ENCODE measurements around the gene SSTR3. TPM values are rescaled to one million over a fixed set of nuclear protein-coding genes. Genes with fewer than 3 reads are reported as not detected.
"Not testable (repeated sequence)": the region's sequence is repeated elsewhere in the genome, so short reads cannot be mapped to it uniquely, and the experiment has no call there.

The SSTR3 gene
- total RNA-seq, 4 donors from 2014 or later: not detected

DNA sequence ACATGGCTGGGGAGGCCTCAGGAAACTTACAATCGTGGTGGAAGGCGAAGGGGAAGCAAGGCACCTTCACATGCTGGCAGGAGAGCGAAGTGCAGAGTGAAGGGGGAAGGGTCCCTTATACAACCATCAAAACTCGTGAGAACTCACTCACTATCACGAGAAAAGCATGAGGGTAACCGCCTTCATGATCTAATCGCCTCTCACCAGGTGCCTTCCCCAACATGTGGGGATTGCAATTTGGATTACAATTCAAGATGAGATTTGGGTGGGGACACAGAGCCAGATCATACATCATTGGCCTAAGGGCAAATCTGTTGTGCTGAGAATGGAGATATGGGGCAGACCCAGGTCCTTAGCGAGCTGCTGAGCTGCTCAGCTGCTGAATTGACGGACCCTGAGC lies 37.3 kb downstream of the SSTR3 start:
- 91% methylated on average over 9 of the region's 9 CpGs for WGBS
- TF ChIP-seq EP300 (IDR thresholded peaks at IDR 0.05) (no peak), POLR2A (IDR thresholded peaks at IDR 0.05; ENCODE audit: low read depth) (no peak)
- TF ChIP-seq, protein P1, sequence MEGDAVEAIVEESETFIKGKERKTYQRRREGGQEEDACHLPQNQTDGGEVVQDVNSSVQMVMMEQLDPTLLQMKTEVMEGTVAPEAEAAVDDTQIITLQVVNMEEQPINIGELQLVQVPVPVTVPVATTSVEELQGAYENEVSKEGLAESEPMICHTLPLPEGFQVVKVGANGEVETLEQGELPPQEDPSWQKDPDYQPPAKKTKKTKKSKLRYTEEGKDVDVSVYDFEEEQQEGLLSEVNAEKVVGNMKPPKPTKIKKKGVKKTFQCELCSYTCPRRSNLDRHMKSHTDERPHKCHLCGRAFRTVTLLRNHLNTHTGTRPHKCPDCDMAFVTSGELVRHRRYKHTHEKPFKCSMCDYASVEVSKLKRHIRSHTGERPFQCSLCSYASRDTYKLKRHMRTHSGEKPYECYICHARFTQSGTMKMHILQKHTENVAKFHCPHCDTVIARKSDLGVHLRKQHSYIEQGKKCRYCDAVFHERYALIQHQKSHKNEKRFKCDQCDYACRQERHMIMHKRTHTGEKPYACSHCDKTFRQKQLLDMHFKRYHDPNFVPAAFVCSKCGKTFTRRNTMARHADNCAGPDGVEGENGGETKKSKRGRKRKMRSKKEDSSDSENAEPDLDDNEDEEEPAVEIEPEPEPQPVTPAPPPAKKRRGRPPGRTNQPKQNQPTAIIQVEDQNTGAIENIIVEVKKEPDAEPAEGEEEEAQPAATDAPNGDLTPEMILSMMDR (IDR thresholded peaks at IDR 0.05): no peak
- intact Hi-C loops (cut with DNase I): no loop called here

DNA sequence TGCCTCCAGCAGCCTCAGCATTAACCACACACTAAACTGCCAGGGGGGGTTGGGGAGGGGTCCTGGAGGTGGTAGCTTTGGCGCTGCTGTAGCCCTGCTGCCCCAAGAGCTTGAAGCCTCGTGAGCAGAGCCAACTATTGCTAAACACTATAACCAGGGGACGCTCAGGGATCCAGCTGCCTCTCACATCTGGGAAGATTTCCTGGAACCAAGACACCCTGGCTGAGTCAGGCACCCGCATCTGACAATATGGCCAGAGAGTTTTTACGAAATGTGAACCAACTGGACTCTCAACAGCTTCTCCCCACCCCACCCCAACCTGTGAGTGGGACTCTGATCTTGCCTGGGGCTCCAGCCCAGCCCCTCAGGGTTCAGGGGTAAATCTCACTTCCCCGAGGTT lies 38.6 kb downstream of the SSTR3 start:
- Histone ChIP-seq H3K4me3 (no peak overlapping the region), H3K27me3 (no peaks in the 10 kb centered on the region), H3K4me1 (peaks cover 32 to 36% (median 33%) of the 10 kb centered on the region in 4 donors), H3K27ac (replicated peaks in 1 of 4) (no peak overlapping the region), H3K9me3 (no peaks in the 10 kb centered on the region), H3K36me3 (no peaks in the 10 kb centered on the region)
- DNase-seq (ENCODE audit: extremely low spot score): no peak
- TF ChIP-seq POLR2A (IDR thresholded peaks at IDR 0.05; ENCODE audit: low read depth): no peak
- TF ChIP-seq EP300 (IDR thresholded peaks at IDR 0.05): no peak
- peak in 1 of 2 donors; percentile 40 for TF ChIP-seq POLR2AphosphoS5 (IDR thresholded peaks at IDR 0.05)
- TF ChIP-seq, protein P1 (IDR thresholded peaks at IDR 0.05): no peak
- 60% methylated on average over 3 of the region's 6 CpGs for WGBS
- intact Hi-C loops (cut with DNase I): no loop called here

More for the DNA sequence above, 37.3 kb downstream of the SSTR3 start:
- no peaks in the 10 kb centered on the region for H3K27me3 ChIP-seq
- peaks cover 37 to 39% (median 38%) of the 10 kb centered on the region in 4 donors for H3K4me1 ChIP-seq
- H3K4me3 ChIP-seq: no peak overlapping the region
- no peaks in the 10 kb centered on the region for H3K9me3 ChIP-seq
- H3K27ac ChIP-seq (replicated peaks in 1 of 4): no peak overlapping the region
- DNase-seq (ENCODE audit: extremely low spot score): no peak
- no peaks in the 10 kb centered on the region for H3K36me3 ChIP-seq

DNA sequence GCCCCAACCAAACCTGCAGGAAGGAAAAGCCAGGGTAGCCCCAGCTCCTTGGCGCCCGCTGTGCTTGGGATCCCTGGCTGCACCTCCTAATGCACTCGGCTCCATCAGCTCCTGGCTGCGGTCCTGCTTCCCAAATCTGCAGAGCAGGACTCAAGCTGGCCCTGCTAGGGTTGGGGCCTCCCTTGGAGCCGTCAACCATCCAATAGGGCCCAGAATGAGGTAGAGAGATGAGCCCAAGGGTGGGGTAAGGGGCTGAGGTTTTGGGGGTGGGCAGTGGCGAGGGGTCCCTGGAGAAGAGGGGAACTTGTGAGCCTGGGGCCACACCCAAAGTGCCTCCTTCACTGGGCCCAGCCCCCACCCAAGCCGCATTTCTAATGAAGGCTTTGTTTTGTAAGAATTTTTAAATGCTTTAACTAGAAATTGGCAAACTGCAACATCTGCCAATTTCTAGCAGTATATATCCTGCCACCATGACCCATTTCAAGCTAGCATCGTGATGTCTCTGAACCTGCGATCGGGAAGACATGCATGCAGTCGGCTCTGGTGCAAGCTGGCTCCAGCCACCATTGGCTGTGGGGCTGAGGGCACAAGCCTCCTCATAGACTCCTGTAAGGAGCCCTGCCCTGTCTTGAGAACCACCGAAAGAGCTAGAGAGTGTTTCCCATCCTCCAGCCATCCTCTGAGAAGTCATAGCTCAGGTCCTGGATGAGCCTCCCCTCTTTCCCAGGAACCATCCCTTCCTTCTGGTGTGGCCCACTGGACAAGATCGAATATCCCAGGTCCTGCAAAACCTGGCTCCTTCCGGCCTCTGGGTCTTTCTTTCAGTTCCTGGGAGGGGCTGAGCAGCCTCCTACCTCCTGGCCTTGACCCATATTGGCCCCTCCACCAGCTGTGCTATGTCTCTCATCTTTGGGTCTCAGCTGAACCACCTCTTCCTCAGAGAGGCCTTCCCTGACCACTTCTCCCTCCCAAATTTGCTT lies 39.7 kb downstream of the SSTR3 start:
- Histone ChIP-seq H3K4me1 (peaks cover 28 to 33% (median 32%) of the 10 kb centered on the region in 4 donors), H3K36me3 (no peaks in the 10 kb centered on the region), H3K27me3 (no peaks in the 10 kb centered on the region), H3K27ac (replicated peaks in 1 of 4) (no peak overlapping the region), H3K9me3 (no peaks in the 10 kb centered on the region), H3K4me3 (no peak overlapping the region)
- whole genome bisulfite sequencing: 73% methylated on average over 13 of the region's 14 CpGs
- no peak for DNase-seq (ENCODE audit: extremely low spot score)
- TF ChIP-seq, protein P1 (IDR thresholded peaks at IDR 0.05): no peak
- no peak for TF ChIP-seq EP300 (IDR thresholded peaks at IDR 0.05)
- intact Hi-C loops (cut with DNase I): no loop called here

DNA sequence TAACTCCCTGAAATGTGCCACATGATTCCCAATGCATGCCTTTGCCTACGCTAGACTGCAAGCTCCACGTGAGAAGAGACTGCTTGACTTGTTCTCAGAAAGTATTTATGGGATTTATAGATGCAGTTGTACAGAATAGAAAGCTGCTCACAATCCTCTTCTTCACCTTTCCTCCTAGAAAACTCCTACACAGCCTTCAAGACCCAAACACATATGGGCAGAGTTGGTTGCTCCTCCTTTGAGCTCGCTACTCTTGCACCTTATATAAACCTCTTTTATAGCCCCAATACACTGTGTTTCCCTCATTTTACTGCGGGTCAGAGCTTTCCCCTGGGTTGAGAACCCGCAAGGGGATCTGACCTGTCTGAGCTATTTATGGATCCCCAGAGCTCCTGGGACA lies 40.6 kb downstream of the SSTR3 start:
- TF ChIP-seq EP300 (IDR thresholded peaks at IDR 0.05) (no peak), POLR2A (IDR thresholded peaks at IDR 0.05; ENCODE audit: low read depth) (no peak), POLR2AphosphoS5 (IDR thresholded peaks at IDR 0.05) (no peak)
- TF ChIP-seq, protein P1 (IDR thresholded peaks at IDR 0.05): no peak
- Histone ChIP-seq H3K4me1 (peaks cover 28 to 34% (median 32%) of the 10 kb centered on the region in 4 donors), H3K4me3 (no peak overlapping the region), H3K36me3 (no peaks in the 10 kb centered on the region), H3K27me3 (no peaks in the 10 kb centered on the region), H3K27ac (replicated peaks in 1 of 4) (no peak overlapping the region), H3K9me3 (no peaks in the 10 kb centered on the region)
- intact Hi-C loops (cut with DNase I): no loop called here
- DNase-seq (ENCODE audit: extremely low spot score): no peak
- WGBS: 80% methylated on average over 5 of the region's 5 CpGs

DNA sequence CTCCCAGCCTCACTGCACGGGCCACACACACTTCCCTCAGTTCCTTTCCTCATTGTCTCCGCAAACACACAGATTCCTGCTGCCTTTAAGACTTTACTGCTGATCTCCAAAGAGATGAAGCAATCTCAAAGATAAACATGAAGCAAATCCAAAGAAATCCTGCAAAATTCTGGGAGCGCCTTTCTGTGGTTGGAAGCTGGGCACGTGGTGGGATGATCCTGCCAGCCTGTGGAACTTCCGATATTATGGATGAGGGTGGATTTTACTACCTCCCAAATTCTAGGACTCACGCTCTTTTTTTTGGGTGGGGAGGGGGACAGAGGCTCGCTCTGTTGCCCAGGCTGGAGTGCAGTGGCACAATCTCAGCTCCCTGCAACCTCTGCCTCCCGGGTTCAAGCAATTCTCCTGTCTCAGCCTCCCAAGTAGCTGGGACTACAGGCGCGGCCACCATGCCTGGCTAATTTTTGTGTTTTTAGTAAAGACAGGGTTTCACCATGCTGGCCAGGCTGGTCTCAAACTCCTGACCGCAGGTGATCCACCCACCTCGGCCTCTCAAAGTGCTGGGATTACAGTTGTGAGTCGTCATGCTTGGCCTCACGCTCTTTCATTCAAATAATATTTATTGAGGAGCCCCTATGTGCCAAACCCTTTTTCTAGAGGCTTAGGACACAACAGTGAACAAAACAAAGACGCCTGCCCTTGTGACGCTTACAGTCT lies 41.4 kb downstream of the SSTR3 start:
- DNase-seq (ENCODE audit: extremely low spot score); H3K27ac ChIP-seq (replicated peaks in 1 of 4); intact Hi-C loops (cut with DNase I); H3K9me3 ChIP-seq; H3K27me3 ChIP-seq; H3K4me3 ChIP-seq; H3K36me3 ChIP-seq: not testable (repeated sequence)
- peaks cover 21 to 32% (median 27%) of the 10 kb centered on the region in 4 donors for H3K4me1 ChIP-seq
- WGBS: 86% methylated on average over 16 of the region's 16 CpGs
